Memory B cell (primary cell): Measurements from ENCODE around the gene JMY.

Experiments used
- ATAC-seq: fragments of 150-1000 bp; cut with Tn5 transposase; 2 replicates; pipeline ENCODE4 v1.10.0; 2021; ENCODE audit warnings: low read depth, mild to moderate bottlenecking, moderate library complexity
- DNase-seq, 2 donors: peaks; one replicate each; pipeline ENCODE4 v3.0.0; 2022; ENCODE audit warnings: low spot score in 2 of 2
- H3K27ac Mint-ChIP-seq: one replicate; pipeline ENCODE4 v1.8.0; 2022; ENCODE audit warnings: mild to moderate bottlenecking, moderate library complexity, mixed read lengths
- H3K27me3 Mint-ChIP-seq: one replicate; pipeline ENCODE4 v1.8.0; 2022; ENCODE audit warnings: mixed read lengths
- H3K36me3 Mint-ChIP-seq: one replicate; pipeline ENCODE4 v1.8.0; 2022; ENCODE audit warnings: mild to moderate bottlenecking, mixed read lengths
- H3K4me1 Mint-ChIP-seq: one replicate; pipeline ENCODE4 v1.8.0; 2022; ENCODE audit warnings: mixed read lengths
- H3K4me3 Mint-ChIP-seq: one replicate; pipeline ENCODE4 v1.8.0; 2022; ENCODE audit warnings: mild to moderate bottlenecking, moderate library complexity, mixed read lengths
- H3K9me3 Mint-ChIP-seq: one replicate; pipeline ENCODE4 v1.8.0; 2022; ENCODE audit warnings: mixed read lengths

Gene JMY, protein sequence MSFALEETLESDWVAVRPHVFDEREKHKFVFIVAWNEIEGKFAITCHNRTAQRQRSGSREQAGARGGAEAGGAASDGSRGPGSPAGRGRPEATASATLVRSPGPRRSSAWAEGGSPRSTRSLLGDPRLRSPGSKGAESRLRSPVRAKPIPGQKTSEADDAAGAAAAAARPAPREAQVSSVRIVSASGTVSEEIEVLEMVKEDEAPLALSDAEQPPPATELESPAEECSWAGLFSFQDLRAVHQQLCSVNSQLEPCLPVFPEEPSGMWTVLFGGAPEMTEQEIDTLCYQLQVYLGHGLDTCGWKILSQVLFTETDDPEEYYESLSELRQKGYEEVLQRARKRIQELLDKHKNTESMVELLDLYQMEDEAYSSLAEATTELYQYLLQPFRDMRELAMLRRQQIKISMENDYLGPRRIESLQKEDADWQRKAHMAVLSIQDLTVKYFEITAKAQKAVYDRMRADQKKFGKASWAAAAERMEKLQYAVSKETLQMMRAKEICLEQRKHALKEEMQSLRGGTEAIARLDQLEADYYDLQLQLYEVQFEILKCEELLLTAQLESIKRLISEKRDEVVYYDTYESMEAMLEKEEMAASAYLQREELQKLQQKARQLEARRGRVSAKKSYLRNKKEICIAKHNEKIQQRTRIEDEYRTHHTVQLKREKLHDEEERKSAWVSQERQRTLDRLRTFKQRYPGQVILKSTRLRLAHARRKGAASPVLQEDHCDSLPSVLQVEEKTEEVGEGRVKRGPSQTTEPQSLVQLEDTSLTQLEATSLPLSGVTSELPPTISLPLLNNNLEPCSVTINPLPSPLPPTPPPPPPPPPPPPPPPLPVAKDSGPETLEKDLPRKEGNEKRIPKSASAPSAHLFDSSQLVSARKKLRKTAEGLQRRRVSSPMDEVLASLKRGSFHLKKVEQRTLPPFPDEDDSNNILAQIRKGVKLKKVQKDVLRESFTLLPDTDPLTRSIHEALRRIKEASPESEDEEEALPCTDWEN

DNA sequence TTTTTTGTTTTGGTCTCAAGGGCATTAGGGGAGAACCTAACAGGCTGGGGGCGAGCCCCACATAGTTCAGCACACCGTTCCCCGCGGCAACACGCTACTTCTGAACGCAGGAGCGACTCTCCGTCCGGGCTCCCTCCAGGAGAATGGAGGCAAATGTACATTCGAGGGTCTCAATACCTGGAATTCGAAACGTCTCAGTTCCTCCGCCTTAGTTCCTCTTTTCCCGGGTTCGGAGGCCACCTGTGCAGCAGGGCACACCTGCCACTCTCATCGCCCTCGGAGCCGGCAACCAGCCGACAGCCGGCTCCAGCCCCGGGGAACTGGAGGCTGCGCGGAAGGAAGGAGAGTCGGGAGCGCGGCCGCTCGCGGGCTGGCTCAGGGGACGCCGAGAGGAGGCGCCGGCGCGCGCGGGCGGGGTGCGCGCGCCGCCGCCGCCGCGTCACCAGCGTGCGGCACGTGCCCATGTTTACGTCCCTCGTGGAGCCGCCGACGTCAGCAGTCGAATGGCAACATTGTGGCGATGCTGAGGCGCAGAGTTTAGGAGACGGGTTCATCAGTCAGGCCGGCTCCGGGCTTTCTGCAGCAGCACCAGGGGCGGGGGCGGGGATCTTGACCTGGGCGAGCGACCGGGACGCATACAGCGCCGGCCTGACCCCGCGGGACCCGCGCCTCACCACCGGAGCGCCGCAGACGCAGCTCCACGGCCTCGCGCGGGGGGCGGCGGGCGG, at the start of gene JMY:
JMY (plus strand) TSS at position 498 of the 728 bp plus-strand sequence. CDS start 520 bp downstream, outside the sequence.
- DNase-seq, result peak; percentile 73 to 74
- ATAC-seq, result peak; percentile 71
- peak within 1 kb of the TSS; percentile 98 for H3K27ac Mint-ChIP-seq
- peak within 1 kb of the TSS; percentile 95 for H3K4me3 Mint-ChIP-seq
- no peaks in the 10 kb centered on the region for H3K27me3 Mint-ChIP-seq
- H3K9me3 Mint-ChIP-seq, result no peaks in the 10 kb centered on the region
- peaks cover 2% of the 10 kb centered on the region for H3K36me3 Mint-ChIP-seq
- peaks cover 12% of the 10 kb centered on the region for H3K4me1 Mint-ChIP-seq

DNA sequence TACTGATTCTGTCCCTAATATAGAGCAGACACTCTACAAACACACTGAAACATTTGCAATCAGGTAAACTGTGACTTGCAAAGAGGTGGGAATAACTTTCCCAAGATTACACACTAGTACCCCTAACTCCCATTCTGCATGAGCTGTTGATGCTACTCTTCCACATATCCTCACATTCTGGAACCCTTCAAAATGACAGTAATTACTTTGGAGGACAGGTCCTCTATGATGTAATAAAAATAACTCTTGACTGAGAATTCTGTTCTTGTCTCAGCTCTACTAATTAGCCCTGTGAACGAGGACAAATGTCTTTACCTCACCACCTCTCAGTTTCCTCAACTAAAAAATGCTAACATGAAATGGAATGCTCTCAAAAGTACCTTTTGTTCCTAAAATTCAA, 49.5 kb upstream of the JMY start:
- no peak overlapping the region for H3K4me3 Mint-ChIP-seq
- no peak for ATAC-seq
- no peaks in the 10 kb centered on the region for H3K4me1 Mint-ChIP-seq
- H3K27ac Mint-ChIP-seq, result no peak overlapping the region
- H3K27me3 Mint-ChIP-seq, result no peaks in the 10 kb centered on the region
- no peak for DNase-seq
- H3K9me3 Mint-ChIP-seq, result no peaks in the 10 kb centered on the region
- no peaks in the 10 kb centered on the region for H3K36me3 Mint-ChIP-seq

DNA sequence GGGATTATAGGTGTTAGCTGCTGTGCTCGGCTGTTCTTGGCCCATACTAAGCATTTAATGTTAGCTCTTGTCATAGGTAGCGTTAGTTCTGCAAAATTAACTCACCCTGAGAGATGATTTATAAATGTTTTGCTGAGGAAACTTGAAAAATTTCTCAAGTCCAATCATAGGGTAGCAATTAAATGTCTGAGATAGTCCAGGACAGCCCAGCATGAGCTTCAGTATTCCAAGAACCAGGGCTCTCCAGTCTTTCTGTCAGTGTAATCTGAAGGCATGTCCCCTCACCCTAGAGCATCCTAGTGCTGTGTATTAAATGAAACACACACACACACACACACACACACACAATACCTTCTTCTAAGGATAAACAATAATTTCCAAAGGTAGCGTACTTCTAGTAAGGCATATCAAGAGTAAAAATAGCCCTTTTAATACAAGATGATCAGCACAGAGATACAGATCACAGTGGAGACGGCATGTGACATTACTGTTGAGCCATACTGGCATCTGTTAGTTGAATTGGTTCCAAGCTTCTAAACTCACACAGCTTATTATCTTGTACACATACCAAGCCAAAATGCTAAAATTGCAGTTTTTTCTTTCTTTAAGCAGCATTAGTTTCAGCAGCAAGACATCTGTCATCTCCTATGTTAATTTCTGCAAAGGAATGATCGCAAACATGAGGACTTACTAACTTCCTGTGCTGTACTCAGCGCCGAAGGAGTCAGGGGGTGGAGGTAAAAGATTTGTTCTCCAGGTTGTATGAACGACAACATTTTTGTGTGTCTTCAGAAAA, 46.3 kb upstream of the JMY start:
- DNase-seq (no peak), ATAC-seq (no peak)
- Mint-ChIP-seq H3K36me3 (no peaks in the 10 kb centered on the region), H3K27ac (no peak overlapping the region), H3K9me3 (no peaks in the 10 kb centered on the region), H3K4me3 (no peak overlapping the region), H3K4me1 (no peaks in the 10 kb centered on the region), H3K27me3 (no peaks in the 10 kb centered on the region)

DNA sequence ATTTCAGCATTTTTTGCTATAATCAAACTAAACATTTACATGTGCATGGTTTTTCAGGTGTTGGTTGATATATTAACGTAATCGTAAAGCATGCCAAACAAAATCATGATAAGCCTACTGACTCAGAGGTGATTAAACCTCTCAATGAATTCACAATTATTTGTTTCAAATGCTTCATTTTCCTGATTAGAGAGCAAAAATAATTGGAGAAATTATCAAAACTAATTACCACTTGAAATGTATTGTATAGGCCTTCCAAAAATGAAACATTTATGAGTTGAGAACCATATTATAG, 45.7 kb upstream of the JMY start:
- Mint-ChIP-seq H3K4me3 (no peak overlapping the region), H3K9me3 (no peaks in the 10 kb centered on the region)

GRCh38 chr5:79191457-79191856, 44.5 kb upstream of the JMY start:
- Mint-ChIP-seq H3K4me3 (no peak overlapping the region), H3K36me3 (no peaks in the 10 kb centered on the region), H3K4me1 (no peaks in the 10 kb centered on the region), H3K27me3 (no peaks in the 10 kb centered on the region), H3K27ac (no peak overlapping the region), H3K9me3 (no peaks in the 10 kb centered on the region)
- ATAC-seq (no peak), DNase-seq (no peak)

More for the DNA sequence above, 45.7 kb upstream of the JMY start:
- no peak for ATAC-seq
- Mint-ChIP-seq H3K36me3 (no peaks in the 10 kb centered on the region), H3K27me3 (no peaks in the 10 kb centered on the region), H3K4me1 (no peaks in the 10 kb centered on the region), H3K27ac (no peak overlapping the region)
- DNase-seq, result no peak

- Mint-ChIP-seq H3K9me3 (no peaks in the 10 kb centered on the region), H3K27ac (no peak overlapping the region), H3K36me3 (no peaks in the 10 kb centered on the region), H3K27me3 (no peaks in the 10 kb centered on the region), H3K4me1 (no peaks in the 10 kb centered on the region), H3K4me3 (no peak overlapping the region)
- DNase-seq (no peak), ATAC-seq (no peak)
These were observed 42.3 kb upstream of the JMY start for GRCh38 chr5:79193643-79194042.

GRCh38 chr5:79200573-79201183, 35.3 kb upstream of the JMY start:
- ATAC-seq (peak; percentile 77), DNase-seq (no peak)
- Mint-ChIP-seq H3K9me3 (no peaks in the 10 kb centered on the region), H3K4me3 (no peak overlapping the region), H3K36me3 (no peaks in the 10 kb centered on the region), H3K27ac (no peak overlapping the region), H3K27me3 (no peaks in the 10 kb centered on the region), H3K4me1 (no peaks in the 10 kb centered on the region)

DNA sequence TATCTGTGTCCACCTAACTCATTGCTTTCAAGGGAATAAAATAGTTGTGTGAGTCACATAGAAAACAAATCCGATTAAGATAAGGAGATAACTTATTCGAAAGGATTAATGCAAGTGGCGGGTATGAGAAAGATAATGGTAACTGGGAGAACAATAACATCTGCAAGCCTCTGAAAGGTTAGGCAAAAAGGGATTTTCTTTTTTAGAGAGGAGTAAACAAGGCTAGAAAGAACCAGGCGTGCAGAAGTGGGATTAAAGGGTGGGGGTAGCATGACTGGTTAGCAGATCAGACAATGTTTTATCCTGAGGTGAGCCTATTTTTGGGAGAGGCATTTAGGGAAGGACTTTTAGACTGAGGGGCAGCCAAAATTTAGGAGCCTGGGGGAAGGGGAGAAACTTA, 34.7 kb upstream of the JMY start:
- DNase-seq (no peak), ATAC-seq (no peak)
- Mint-ChIP-seq H3K9me3 (no peaks in the 10 kb centered on the region), H3K36me3 (no peaks in the 10 kb centered on the region), H3K27me3 (no peaks in the 10 kb centered on the region), H3K4me1 (no peaks in the 10 kb centered on the region), H3K27ac (no peak overlapping the region), H3K4me3 (no peak overlapping the region)

DNA sequence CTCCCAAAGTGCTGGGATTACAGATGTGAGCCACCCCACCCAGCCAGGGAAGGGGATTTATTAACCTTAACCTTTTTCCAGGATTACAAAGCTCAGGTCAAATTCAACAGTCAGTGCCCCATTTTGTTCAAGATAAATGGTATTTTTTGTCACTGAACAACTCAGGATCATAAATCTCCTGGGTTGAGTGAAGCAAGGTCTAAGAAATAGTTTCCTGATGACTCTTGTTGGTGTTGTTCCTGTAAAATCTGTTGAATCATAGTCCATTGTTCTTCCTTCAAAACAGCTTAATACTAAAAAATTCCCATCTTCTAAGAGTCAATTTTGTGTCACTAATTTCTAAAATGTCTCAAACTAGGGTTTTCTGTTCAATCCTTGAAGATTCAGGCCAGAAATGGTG, 33.9 kb upstream of the JMY start:
- ATAC-seq (no peak), DNase-seq (no peak)
- no peaks in the 10 kb centered on the region for H3K27me3 Mint-ChIP-seq
- H3K4me3 Mint-ChIP-seq, result no peak overlapping the region
- peaks cover 2% of the 10 kb centered on the region for H3K36me3 Mint-ChIP-seq
- no peak overlapping the region for H3K27ac Mint-ChIP-seq
- H3K4me1 Mint-ChIP-seq, result no peaks in the 10 kb centered on the region
- no peaks in the 10 kb centered on the region for H3K9me3 Mint-ChIP-seq

DNA sequence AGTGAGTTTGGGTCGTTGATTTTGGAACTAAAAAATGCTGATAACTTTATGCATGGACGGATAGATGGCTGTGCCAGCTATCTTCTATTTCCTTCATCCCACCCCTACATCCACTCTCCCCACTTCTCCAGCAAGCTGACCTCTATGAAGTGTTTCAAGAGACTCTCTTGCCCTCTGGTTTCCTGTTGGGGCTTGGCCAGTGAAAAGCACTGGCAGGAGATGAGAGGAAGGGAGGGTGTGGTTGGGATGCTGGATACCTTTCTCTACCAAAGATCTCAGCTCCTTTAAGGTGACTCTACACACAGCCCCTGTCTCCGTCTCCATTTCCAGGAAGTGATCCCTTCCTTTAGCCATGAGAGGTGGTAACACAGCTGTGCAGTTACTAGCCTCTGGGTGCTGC, 30.0 kb upstream of the JMY start:
- Mint-ChIP-seq H3K9me3 (no peaks in the 10 kb centered on the region), H3K36me3 (peaks cover 2% of the 10 kb centered on the region), H3K4me1 (no peaks in the 10 kb centered on the region), H3K27ac (no peak overlapping the region), H3K27me3 (no peaks in the 10 kb centered on the region), H3K4me3 (no peak overlapping the region)
- ATAC-seq (no peak), DNase-seq (no peak)

- H3K27ac Mint-ChIP-seq, result no peak overlapping the region
- H3K9me3 Mint-ChIP-seq, result no peaks in the 10 kb centered on the region
- no peak for DNase-seq
- no peak overlapping the region for H3K4me3 Mint-ChIP-seq
- H3K27me3 Mint-ChIP-seq, result no peaks in the 10 kb centered on the region
- no peaks in the 10 kb centered on the region for H3K4me1 Mint-ChIP-seq
- peaks cover 2% of the 10 kb centered on the region for H3K36me3 Mint-ChIP-seq
- no peak for ATAC-seq
These were observed 29.4 kb upstream of the JMY start for GRCh38 chr5:79206541-79206940.

- Mint-ChIP-seq H3K36me3 (peaks cover 5% of the 10 kb centered on the region), H3K27me3 (no peaks in the 10 kb centered on the region), H3K4me1 (no peaks in the 10 kb centered on the region), H3K27ac (no peak overlapping the region), H3K9me3 (no peaks in the 10 kb centered on the region), H3K4me3 (no peak overlapping the region)
- no peak for ATAC-seq
- no peak for DNase-seq
These were observed 26.4 kb upstream of the JMY start for GRCh38 chr5:79209505-79209904.

GRCh38 chr5:79224286-79224984, 11.5 kb upstream of the JMY start:
- no peaks in the 10 kb centered on the region for H3K36me3 Mint-ChIP-seq
- peaks cover 1% of the 10 kb centered on the region for H3K4me1 Mint-ChIP-seq
- no peak for DNase-seq
- H3K27ac Mint-ChIP-seq, result no peak overlapping the region
- H3K9me3 Mint-ChIP-seq, result peaks cover 2% of the 10 kb centered on the region
- H3K27me3 Mint-ChIP-seq, result no peaks in the 10 kb centered on the region
- H3K4me3 Mint-ChIP-seq, result no peak overlapping the region
- ATAC-seq, result no peak
